WTC11 (cell line): ENCODE measurements around the gene QPCTL. TPM values are rescaled to one million over a fixed set of nuclear protein-coding genes. Genes with fewer than 3 reads are reported as not detected.

Experiments used
- ATAC-seq: fragments of 200-7000 bp; cut with Tn5 transposase; 2 replicates; pipeline ENCODE4 v1.10.0; 2021; ENCODE audit warnings: mild to moderate bottlenecking, moderate library complexity
- CTCF ChIA-PET: fragments of 300-600 bp; sonication (Branson Sonifier 250); formaldehyde crosslinking; loops from one replicate; lab custom pipeline; 2021; ENCODE audit warnings: antibody characterized with exemption; lab: Charles Lee
- POLR2A ChIA-PET: fragments of 350-600 bp; sonication (Branson Sonifier 250); formaldehyde crosslinking; loops from one replicate; lab custom pipeline; 2021; ENCODE audit warnings: antibody characterized with exemption; lab: Charles Lee
- DNase-seq: peaks from one replicate; pipeline ENCODE4 v3.0.0; 2021; ENCODE audit warnings: low spot score
- H3K27ac Mint-ChIP-seq: 2 replicates; pipeline ENCODE4 v1.8.0; 2021; ENCODE audit warnings: mixed read lengths
- H3K27me3 Mint-ChIP-seq: 2 replicates; pipeline ENCODE4 v1.8.0; 2021; ENCODE audit warnings: low read depth, mild to moderate bottlenecking, moderate library complexity, mixed read lengths
- H3K36me3 Mint-ChIP-seq: 2 replicates; pipeline ENCODE4 v1.8.0; 2021; ENCODE audit warnings: mixed read lengths
- H3K4me1 Mint-ChIP-seq: 2 replicates; pipeline ENCODE4 v1.8.0; 2022; ENCODE audit warnings: mixed read lengths
- H3K4me3 Mint-ChIP-seq: 2 replicates; pipeline ENCODE4 v1.8.0; 2021; ENCODE audit warnings: mild to moderate bottlenecking, moderate library complexity, mixed read lengths
- H3K9me3 Mint-ChIP-seq: 2 replicates; pipeline ENCODE4 v1.8.0; 2021; ENCODE audit warnings: mixed read lengths
- CREM ChIP-seq: sonication (generic); formaldehyde crosslinking; IDR thresholded peaks from 2 replicates; pipeline ENCODE4 v1.8.1; 2022; ENCODE audit warnings: mild to moderate bottlenecking, missing genetic modification reagents, moderate library complexity
- ETV6 ChIP-seq: sonication (generic); formaldehyde crosslinking; IDR thresholded peaks from 2 replicates; pipeline ENCODE4 v1.8.1; 2022; ENCODE audit warnings: mild to moderate bottlenecking, missing genetic modification reagents
- FOXK1 ChIP-seq: sonication (generic); formaldehyde crosslinking; IDR thresholded peaks from 2 replicates; pipeline ENCODE4 v1.8.0; 2022; ENCODE audit warnings: mild to moderate bottlenecking, moderate library complexity, missing genetic modification reagents
- FOXP1 ChIP-seq: sonication (generic); formaldehyde crosslinking; IDR thresholded peaks from 2 replicates; pipeline ENCODE4 v1.8.0; 2022; ENCODE audit warnings: missing genetic modification reagents, mild to moderate bottlenecking, moderate library complexity, borderline replicate concordance
- GTF2I ChIP-seq: fragments of 250-450 bp; sonication (Bioruptor Pico); conservative IDR thresholded peaks from 2 replicates; pipeline ENCODE4 v1.4.0; 2021; ENCODE audit warnings: mild to moderate bottlenecking
- PRRX2 ChIP-seq: fragments of 250-450 bp; sonication (Bioruptor Pico); IDR thresholded peaks from 2 replicates; pipeline ENCODE4 v1.8.0; 2021; ENCODE audit warnings: mild to moderate bottlenecking
- SP1 ChIP-seq: sonication (generic); formaldehyde crosslinking; conservative IDR thresholded peaks from 2 replicates; pipeline ENCODE4 v1.8.1; 2022; ENCODE audit warnings: missing genetic modification reagents
- TEAD1 ChIP-seq: sonication (generic); formaldehyde crosslinking; IDR thresholded peaks from 2 replicates; pipeline ENCODE4 v1.8.0; 2022; ENCODE audit warnings: mild to moderate bottlenecking, missing genetic modification reagents
- TP53 ChIP-seq: sonication (generic); formaldehyde crosslinking; IDR thresholded peaks from 2 replicates; pipeline ENCODE4 v1.8.1; 2023; ENCODE audit warnings: mild to moderate bottlenecking, missing genetic modification reagents
- ZNF317 ChIP-seq: sonication (generic); formaldehyde crosslinking; IDR thresholded peaks from 2 replicates; pipeline ENCODE4 v1.8.1; 2023; ENCODE audit warnings: low read depth, mild to moderate bottlenecking, moderate library complexity, missing genetic modification reagents, borderline replicate concordance
- ZNF423 ChIP-seq: fragments of 250-450 bp; sonication (Bioruptor Pico); IDR thresholded peaks from 2 replicates; pipeline ENCODE4 v2.1.2; 2022; ENCODE audit warnings: mild to moderate bottlenecking, moderate library complexity
- total RNA-seq: library from RNA; stranded (reverse); gene quantifications from 3 replicates; pipeline ENCODE4 v1.2.3, GENCODE V29; 2021
- TF ChIP-seq, protein P1 (sequence below): sonication (generic); formaldehyde crosslinking; IDR thresholded peaks from 2 replicates; pipeline ENCODE4 v1.8.1; 2023; ENCODE audit warnings: mild to moderate bottlenecking, missing genetic modification reagents
- TF ChIP-seq, protein P2 (sequence below): sonication (generic); formaldehyde crosslinking; IDR thresholded peaks from 2 replicates; pipeline ENCODE4 v1.8.1; 2022; ENCODE audit warnings: mild to moderate bottlenecking, missing genetic modification reagents, moderate library complexity, borderline replicate concordance
- TF ChIP-seq, protein P3 (sequence below): sonication (generic); formaldehyde crosslinking; IDR thresholded peaks from 2 replicates; pipeline ENCODE4 v1.8.1; 2023; ENCODE audit warnings: mild to moderate bottlenecking, moderate library complexity, missing genetic modification reagents
- TF ChIP-seq, protein P4 (sequence below): sonication (generic); formaldehyde crosslinking; IDR thresholded peaks from 2 replicates; pipeline ENCODE4 v1.8.0; 2022; ENCODE audit warnings: mild to moderate bottlenecking, missing genetic modification reagents
- TF ChIP-seq, protein P5 (sequence below): fragments of 200-600 bp; IDR thresholded peaks from 2 replicates; pipeline ENCODE4 v1.8.0; 2022; ENCODE audit warnings: antibody characterized with exemption

QPCTL gene
- total RNA-seq, 1 experiment from 2014 or later: 33.3 TPM

DNA sequence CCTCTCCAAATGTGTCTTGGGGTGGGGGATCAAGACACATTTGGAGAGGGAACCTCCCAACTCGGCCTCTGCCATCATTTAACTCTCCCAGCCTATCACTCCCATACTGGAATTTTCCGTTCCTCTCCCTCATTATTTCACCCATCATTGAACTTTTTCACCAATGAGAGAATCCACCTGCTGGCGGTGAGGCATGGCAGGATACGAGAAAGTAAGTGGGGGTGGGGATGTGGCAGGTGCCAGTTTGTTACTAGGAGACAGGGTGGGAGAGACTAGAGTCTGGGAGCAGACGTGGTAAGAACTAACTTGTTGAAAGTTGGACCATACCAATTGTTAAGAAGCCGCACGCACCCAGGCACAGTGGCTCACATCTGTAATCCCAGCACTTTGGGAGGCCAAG is 17.5 kb upstream of the QPCTL start:
- DNase-seq (no peak), ATAC-seq (no peak)
- H3K36me3 Mint-ChIP-seq: no peaks in the 10 kb centered on the region
- TF ChIP-seq, protein P1, sequence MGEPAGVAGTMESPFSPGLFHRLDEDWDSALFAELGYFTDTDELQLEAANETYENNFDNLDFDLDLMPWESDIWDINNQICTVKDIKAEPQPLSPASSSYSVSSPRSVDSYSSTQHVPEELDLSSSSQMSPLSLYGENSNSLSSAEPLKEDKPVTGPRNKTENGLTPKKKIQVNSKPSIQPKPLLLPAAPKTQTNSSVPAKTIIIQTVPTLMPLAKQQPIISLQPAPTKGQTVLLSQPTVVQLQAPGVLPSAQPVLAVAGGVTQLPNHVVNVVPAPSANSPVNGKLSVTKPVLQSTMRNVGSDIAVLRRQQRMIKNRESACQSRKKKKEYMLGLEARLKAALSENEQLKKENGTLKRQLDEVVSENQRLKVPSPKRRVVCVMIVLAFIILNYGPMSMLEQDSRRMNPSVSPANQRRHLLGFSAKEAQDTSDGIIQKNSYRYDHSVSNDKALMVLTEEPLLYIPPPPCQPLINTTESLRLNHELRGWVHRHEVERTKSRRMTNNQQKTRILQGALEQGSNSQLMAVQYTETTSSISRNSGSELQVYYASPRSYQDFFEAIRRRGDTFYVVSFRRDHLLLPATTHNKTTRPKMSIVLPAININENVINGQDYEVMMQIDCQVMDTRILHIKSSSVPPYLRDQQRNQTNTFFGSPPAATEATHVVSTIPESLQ (CRISPR knock-in tag): no peak
- H3K9me3 Mint-ChIP-seq: no peaks in the 10 kb centered on the region
- no peak overlapping the region for H3K27ac Mint-ChIP-seq
- no peak overlapping the region for H3K4me3 Mint-ChIP-seq
- POLR2A ChIA-PET: no interaction called here
- peaks cover 19% of the 10 kb centered on the region for H3K4me1 Mint-ChIP-seq
- CTCF ChIA-PET: interaction anchor here (0.6 to 1.4 kb wide), 3 partner anchors 32 to 101 kb away, joined by 3 to 4 read pairs (median 4); no protein-coding TSS in a partner anchor
- peaks cover 79% of the 10 kb centered on the region for H3K27me3 Mint-ChIP-seq

DNA sequence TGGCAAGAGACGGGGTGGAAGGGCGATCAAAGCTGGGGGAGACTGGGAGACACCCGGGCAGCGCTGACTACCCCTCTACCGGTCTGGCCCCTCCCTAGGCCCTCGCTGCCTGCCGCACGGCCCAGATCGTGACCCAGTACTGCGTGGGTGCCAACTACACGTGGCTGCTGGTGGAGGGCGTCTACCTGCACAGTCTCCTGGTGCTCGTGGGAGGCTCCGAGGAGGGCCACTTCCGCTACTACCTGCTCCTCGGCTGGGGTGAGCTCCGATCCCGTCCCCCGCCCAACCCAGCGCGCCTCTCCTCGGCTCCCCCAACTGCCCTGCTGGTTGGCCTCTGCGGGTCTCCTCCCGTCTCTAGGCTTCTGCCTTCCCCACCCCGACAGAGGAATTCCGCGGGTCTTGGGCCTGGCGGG is 15.6 kb upstream of the QPCTL start:
- ATAC-seq: peak; percentile 60
- Mint-ChIP-seq H3K4me3 (peak overlapping the region; percentile 83), H3K4me1 (peaks cover 16% of the 10 kb centered on the region), H3K27me3 (peaks cover 74% of the 10 kb centered on the region), H3K36me3 (no peaks in the 10 kb centered on the region), H3K9me3 (no peaks in the 10 kb centered on the region), H3K27ac (no peak overlapping the region)
- no peak for DNase-seq
- ChIA-PET CTCF (interaction anchor here (0.6 to 6.7 kb wide), 32 partner anchors 8 to 400 kb away, joined by 3 to 86 read pairs (median 6); partner anchors contain the start of genes EML2, FBXO46, GIPR and QPCTL), POLR2A (interaction anchor here (0.6 to 4.9 kb wide), 12 partner anchors 8 to 177 kb away, joined by 3 to 33 read pairs (median 4); partner anchors contain the start of genes FBXO46, GIPR, QPCTL and SNRPD2)
- peak; percentile 45; the same call in 1 of the 2 replicates for TF ChIP-seq TEAD1 (CRISPR knock-in tag)
- TF ChIP-seq, protein P2, sequence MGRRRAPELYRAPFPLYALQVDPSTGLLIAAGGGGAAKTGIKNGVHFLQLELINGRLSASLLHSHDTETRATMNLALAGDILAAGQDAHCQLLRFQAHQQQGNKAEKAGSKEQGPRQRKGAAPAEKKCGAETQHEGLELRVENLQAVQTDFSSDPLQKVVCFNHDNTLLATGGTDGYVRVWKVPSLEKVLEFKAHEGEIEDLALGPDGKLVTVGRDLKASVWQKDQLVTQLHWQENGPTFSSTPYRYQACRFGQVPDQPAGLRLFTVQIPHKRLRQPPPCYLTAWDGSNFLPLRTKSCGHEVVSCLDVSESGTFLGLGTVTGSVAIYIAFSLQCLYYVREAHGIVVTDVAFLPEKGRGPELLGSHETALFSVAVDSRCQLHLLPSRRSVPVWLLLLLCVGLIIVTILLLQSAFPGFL (CRISPR knock-in tag): no peak

DNA sequence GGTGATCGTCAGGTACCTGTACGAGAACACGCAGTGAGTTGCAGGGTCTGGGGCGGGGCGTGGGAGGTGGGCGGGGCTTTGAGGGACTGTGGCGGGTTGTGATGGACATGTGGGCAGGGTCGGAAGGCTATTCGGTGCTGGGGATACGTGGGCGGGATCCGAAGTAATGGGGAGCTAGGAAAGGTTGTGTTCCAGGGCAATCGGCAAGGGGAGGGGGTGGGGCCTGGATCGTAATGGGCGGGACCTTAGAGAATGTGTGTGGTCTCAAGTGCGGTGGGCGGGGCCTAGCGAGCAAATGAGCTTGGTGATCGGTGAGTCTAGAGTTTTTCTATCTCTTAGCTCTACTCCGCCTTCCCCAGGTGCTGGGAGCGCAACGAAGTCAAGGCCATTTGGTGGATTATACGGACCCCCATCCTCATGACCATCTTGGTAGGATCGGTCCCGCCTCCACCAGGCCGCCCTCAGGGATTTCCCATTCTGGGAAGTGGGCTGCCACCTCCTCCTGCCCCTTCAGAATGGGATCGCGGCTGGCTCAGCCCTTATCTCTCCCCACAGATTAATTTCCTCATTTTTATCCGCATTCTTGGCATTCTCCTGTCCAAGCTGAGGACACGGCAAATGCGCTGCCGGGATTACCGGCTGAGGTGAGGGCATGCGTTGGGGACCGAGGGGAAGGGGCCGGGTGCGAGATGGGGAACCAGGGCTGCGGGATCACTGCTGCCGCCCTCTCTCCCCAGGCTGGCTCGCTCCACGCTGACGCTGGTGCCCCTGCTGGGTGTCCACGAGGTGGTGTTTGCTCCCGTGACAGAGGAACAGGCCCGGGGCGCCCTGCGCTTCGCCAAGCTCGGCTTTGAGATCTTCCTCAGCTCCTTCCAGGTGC is 14.9 kb upstream of the QPCTL start:
- Mint-ChIP-seq H3K4me3 (peak overlapping the region; percentile 83), H3K27me3 (peaks cover 67% of the 10 kb centered on the region)

DNA sequence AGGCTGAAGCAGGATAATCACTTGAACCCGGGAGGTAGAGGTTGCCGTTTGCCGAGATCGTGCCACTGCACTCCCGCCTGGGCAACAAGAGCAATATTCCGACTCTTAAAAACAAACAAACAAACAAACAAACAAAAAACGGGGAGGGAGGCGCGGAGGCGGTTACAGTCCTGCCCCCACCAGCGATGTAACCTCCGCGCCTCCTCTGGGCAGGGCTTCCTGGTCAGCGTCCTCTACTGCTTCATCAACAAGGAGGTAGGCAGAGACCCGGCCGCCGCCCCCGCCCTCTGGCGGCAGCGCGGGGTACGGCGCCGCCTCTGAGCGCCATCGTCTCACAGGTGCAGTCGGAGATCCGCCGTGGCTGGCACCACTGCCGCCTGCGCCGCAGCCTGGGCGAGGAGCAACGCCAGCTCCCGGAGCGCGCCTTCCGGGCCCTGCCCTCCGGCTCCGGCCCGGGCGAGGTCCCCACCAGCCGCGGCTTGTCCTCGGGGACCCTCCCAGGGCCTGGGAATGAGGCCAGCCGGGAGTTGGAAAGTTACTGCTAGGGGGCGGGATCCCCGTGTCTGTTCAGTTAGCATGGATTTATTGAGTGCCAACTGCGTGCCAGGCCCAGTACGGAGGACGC is 11.0 kb upstream of the QPCTL start:
- Mint-ChIP-seq H3K27ac (no peak overlapping the region), H3K4me3 (peak overlapping the region; percentile 65), H3K9me3 (no peaks in the 10 kb centered on the region), H3K36me3 (peaks cover 18% of the 10 kb centered on the region), H3K4me1 (peaks cover 14% of the 10 kb centered on the region), H3K27me3 (peaks cover 38% of the 10 kb centered on the region)
- ChIA-PET POLR2A (interaction anchor here (0.7 to 1.7 kb wide), 3 partner anchors 10 to 89 kb away, joined by 3 to 5 read pairs (median 3); partner anchors contain the start of gene SNRPD2), CTCF (interaction anchor here (0.6 to 6.7 kb wide), 21 partner anchors 10 to 599 kb away, joined by 3 to 86 read pairs (median 4); partner anchors contain the start of genes GIPR, OPA3, QPCTL and SIX5)
- TF ChIP-seq, protein P3, sequence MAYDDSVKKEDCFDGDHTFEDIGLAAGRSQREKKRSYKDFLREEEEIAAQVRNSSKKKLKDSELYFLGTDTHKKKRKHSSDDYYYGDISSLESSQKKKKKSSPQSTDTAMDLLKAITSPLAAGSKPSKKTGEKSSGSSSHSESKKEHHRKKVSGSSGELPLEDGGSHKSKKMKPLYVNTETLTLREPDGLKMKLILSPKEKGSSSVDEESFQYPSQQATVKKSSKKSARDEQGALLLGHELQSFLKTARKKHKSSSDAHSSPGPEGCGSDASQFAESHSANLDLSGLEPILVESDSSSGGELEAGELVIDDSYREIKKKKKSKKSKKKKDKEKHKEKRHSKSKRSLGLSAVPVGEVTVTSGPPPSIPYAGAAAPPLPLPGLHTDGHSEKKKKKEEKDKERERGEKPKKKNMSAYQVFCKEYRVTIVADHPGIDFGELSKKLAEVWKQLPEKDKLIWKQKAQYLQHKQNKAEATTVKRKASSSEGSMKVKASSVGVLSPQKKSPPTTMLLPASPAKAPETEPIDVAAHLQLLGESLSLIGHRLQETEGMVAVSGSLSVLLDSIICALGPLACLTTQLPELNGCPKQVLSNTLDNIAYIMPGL (CRISPR knock-in tag): peak; percentile 93
- TF ChIP-seq CREM (CRISPR knock-in tag): no peak
- TF ChIP-seq TP53 (CRISPR knock-in tag): peak; percentile 74; the same call in 1 of the 2 replicates
- 0 out of 2 replicates have a peak, but pooled peaks have one; percentile 65 for TF ChIP-seq FOXK1 (CRISPR knock-in tag)
- TF ChIP-seq, protein P4, sequence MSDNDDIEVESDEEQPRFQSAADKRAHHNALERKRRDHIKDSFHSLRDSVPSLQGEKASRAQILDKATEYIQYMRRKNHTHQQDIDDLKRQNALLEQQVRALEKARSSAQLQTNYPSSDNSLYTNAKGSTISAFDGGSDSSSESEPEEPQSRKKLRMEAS (CRISPR knock-in tag): no peak; the same call in 1 of the 2 replicates
- TF ChIP-seq ZNF317 (CRISPR knock-in tag): no peak
- TF ChIP-seq FOXP1 (CRISPR knock-in tag): 0 out of 2 replicates have a peak, but pooled peaks have one; percentile 29
- TF ChIP-seq ZNF423 (CRISPR knock-in tag): no peak
- TF ChIP-seq, protein P5, sequence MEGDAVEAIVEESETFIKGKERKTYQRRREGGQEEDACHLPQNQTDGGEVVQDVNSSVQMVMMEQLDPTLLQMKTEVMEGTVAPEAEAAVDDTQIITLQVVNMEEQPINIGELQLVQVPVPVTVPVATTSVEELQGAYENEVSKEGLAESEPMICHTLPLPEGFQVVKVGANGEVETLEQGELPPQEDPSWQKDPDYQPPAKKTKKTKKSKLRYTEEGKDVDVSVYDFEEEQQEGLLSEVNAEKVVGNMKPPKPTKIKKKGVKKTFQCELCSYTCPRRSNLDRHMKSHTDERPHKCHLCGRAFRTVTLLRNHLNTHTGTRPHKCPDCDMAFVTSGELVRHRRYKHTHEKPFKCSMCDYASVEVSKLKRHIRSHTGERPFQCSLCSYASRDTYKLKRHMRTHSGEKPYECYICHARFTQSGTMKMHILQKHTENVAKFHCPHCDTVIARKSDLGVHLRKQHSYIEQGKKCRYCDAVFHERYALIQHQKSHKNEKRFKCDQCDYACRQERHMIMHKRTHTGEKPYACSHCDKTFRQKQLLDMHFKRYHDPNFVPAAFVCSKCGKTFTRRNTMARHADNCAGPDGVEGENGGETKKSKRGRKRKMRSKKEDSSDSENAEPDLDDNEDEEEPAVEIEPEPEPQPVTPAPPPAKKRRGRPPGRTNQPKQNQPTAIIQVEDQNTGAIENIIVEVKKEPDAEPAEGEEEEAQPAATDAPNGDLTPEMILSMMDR: peak; percentile 96
- TF ChIP-seq ETV6 (CRISPR knock-in tag): peak; percentile 62; the same call in 1 of the 2 replicates
- TF ChIP-seq PRRX2 (CRISPR knock-in tag): no peak
- 0 out of 2 replicates have a peak, but pooled peaks have one; percentile 36 for TF ChIP-seq GTF2I
- peak; percentile 53 for ATAC-seq
- peak; percentile 93 for DNase-seq

More for the DNA sequence above, 14.9 kb upstream of the QPCTL start:
- peaks cover 18% of the 10 kb centered on the region for H3K4me1 Mint-ChIP-seq
- POLR2A ChIA-PET: interaction anchor here (0.5 to 4.9 kb wide), 15 partner anchors 8 to 253 kb away, joined by 3 to 33 read pairs (median 4); partner anchors contain the start of genes FBXO46, GIPR, QPCTL and SNRPD2
- ATAC-seq: peak; percentile 89
- no peaks in the 10 kb centered on the region for H3K36me3 Mint-ChIP-seq
- CTCF ChIA-PET: interaction anchor here (0.6 to 6.7 kb wide), 36 partner anchors 9 to 399 kb away, joined by 3 to 86 read pairs (median 4); partner anchors contain the start of genes EML2, FBXO46, GIPR and QPCTL
- H3K27ac Mint-ChIP-seq: peak overlapping the region; percentile 89
- 0 out of 2 replicates have a peak, but pooled peaks have one; percentile 46 for TF ChIP-seq GTF2I
- TF ChIP-seq SP1: peak; percentile 83
- TF ChIP-seq ZNF423 (CRISPR knock-in tag): no peak
- peak; percentile 30; the same call in 1 of the 2 replicates for TF ChIP-seq FOXP1 (CRISPR knock-in tag)
- DNase-seq: peak; percentile 98
- no peaks in the 10 kb centered on the region for H3K9me3 Mint-ChIP-seq
